SK-N-SH (cell line): ENCODE data around the gene MTR.

Source experiments
- FOXJ3 ChIP-seq: sonication (generic); formaldehyde crosslinking; IDR thresholded peaks from 2 replicates; pipeline ENCODE4 v1.5.1; 2020; ENCODE audit warnings: mild to moderate bottlenecking, missing genetic modification reagents
- JUND ChIP-seq: IDR thresholded peaks from 2 replicates; pipeline ENCODE4 v1.4.0; 2012

- TF ChIP-seq JUND: no peak
- TF ChIP-seq FOXJ3: no peak
Measured at GRCh38 chr1:236925386-236925785, 130.3 kb downstream of the MTR start.
